HEK293 (cell line): ENCODE measurements around the gene CLDN14.

ENCODE experiments used
- ELK4 ChIP-seq: IDR thresholded peaks from 2 replicates; pipeline ENCODE4 v1.6.1; 2011; ENCODE audit warnings: mild to moderate bottlenecking, low read depth, low read length, borderline replicate concordance
- ZBTB1 ChIP-seq: fragments of 450-650 bp; formaldehyde crosslinking; IDR thresholded peaks from 2 replicates; pipeline ENCODE4 v1.5.1; 2016; ENCODE audit warnings: missing biosample characterization, missing genetic modification characterization
- ZNF350 ChIP-seq: fragments of 450-650 bp; formaldehyde crosslinking; IDR thresholded peaks from 2 replicates; pipeline ENCODE4 v1.5.0; 2017; ENCODE audit warnings: missing biosample characterization, mild to moderate bottlenecking, missing genetic modification characterization
- TF ChIP-seq, protein P1 (sequence below): fragments of 450-650 bp; formaldehyde crosslinking; IDR thresholded peaks from 2 replicates; pipeline ENCODE4 v1.5.1; 2016; ENCODE audit warnings: missing biosample characterization, missing genetic modification characterization
- TF ChIP-seq, protein P2 (sequence below): fragments of 450-650 bp; formaldehyde crosslinking; optimal IDR thresholded peaks from 2 replicates; pipeline ENCODE3; 2016; ENCODE audit warnings: missing biosample characterization, mild to moderate bottlenecking, missing genetic modification characterization

- TF ChIP-seq ELK4 (no peak), ZBTB1 (tag by site-specific recombination) (no peak), ZNF350 (tag by site-specific recombination) (no peak)
- TF ChIP-seq, protein P1, sequence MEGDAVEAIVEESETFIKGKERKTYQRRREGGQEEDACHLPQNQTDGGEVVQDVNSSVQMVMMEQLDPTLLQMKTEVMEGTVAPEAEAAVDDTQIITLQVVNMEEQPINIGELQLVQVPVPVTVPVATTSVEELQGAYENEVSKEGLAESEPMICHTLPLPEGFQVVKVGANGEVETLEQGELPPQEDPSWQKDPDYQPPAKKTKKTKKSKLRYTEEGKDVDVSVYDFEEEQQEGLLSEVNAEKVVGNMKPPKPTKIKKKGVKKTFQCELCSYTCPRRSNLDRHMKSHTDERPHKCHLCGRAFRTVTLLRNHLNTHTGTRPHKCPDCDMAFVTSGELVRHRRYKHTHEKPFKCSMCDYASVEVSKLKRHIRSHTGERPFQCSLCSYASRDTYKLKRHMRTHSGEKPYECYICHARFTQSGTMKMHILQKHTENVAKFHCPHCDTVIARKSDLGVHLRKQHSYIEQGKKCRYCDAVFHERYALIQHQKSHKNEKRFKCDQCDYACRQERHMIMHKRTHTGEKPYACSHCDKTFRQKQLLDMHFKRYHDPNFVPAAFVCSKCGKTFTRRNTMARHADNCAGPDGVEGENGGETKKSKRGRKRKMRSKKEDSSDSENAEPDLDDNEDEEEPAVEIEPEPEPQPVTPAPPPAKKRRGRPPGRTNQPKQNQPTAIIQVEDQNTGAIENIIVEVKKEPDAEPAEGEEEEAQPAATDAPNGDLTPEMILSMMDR (tag by site-specific recombination) = no peak
- TF ChIP-seq, protein P2, sequence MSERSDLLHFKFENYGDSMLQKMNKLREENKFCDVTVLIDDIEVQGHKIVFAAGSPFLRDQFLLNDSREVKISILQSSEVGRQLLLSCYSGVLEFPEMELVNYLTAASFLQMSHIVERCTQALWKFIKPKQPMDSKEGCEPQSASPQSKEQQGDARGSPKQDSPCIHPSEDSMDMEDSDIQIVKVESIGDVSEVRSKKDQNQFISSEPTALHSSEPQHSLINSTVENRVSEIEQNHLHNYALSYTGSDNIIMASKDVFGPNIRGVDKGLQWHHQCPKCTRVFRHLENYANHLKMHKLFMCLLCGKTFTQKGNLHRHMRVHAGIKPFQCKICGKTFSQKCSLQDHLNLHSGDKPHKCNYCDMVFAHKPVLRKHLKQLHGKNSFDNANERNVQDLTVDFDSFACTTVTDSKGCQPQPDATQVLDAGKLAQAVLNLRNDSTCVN (tag by site-specific recombination) = no peak
Measured at GRCh38 chr21:36527317-36527716, 47.4 kb upstream of the CLDN14 start.
